IPS-20b (cell line): ENCODE results near the gene UBE2Q1.
A peak's percentile ranks its signal among the peaks of the same experiment; 100 is the strongest.

ENCODE experiments used
- H3K27ac ChIP-seq: one replicate; pipeline ENCODE4 v1.5.1; 2013; ENCODE audit warnings: low read length
- H3K27me3 ChIP-seq: 2 replicates; pipeline ENCODE4 v1.6.1; 2013; ENCODE audit warnings: mild to moderate bottlenecking, low read length, inconsistent platforms; ENCODE audit not compliant: insufficient read depth
- H3K36me3 ChIP-seq: 2 replicates; pipeline ENCODE4 v1.6.1; 2013; ENCODE audit warnings: low read depth, mild to moderate bottlenecking, inconsistent platforms, low read length, moderate library complexity; ENCODE audit not compliant: insufficient read depth
- H3K4me1 ChIP-seq: 2 replicates; pipeline ENCODE4 v1.6.1; 2013; ENCODE audit warnings: mild to moderate bottlenecking, control low read depth, inconsistent platforms, low read length, moderate library complexity; ENCODE audit not compliant: insufficient read depth
- H3K4me3 ChIP-seq: 2 replicates; pipeline ENCODE4 v1.5.1; 2013; ENCODE audit warnings: mild to moderate bottlenecking, low read length, inconsistent platforms
- H3K9ac ChIP-seq: 2 replicates; pipeline ENCODE4 v1.6.1; 2013; ENCODE audit warnings: low read depth, mild to moderate bottlenecking, inconsistent platforms, low read length, moderate library complexity
- H3K9me3 ChIP-seq: 2 replicates; pipeline ENCODE4 v1.6.1; 2013; ENCODE audit warnings: mild to moderate bottlenecking, low read depth, low read length, inconsistent platforms; ENCODE audit not compliant: insufficient read depth

UBE2Q1 gene

DNA sequence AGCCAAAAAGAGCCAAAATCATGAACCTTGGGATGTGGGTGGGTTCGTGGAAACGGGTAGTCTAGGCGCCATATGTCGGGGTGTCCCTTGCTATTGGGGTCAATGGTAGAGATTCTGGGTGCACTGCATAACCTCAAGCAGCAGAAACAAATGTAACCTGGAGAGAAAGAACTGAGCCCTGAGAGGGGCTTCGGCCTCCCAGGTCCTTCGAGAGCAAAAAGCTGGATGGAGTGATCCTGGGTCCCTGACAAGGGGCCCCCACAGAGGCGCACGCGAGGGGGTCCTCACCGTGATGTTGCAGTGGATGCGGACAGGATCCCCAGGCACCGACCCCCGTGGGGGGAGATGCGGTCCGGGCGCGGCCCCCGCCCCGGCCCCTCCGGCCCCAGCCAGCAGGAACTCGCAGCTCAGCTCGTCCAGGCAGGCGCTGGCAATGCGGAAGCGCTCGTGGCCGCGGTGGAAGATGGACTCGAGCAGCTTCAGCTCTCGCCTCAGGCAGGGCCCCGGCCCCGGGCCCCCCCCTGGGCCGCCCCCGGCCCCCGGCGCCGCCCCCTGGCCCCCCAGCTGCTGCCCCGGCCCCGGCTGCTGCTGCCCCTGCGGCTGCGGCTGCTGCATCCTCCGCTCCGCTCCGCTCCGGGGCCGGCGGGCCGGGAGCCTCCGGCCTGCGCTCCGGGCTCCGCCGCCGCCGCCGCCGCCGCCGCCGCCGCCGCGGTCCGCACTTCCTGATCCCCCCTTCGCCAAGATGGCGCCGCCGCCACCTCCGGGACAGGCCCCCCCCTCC, at the start of gene UBE2Q1:
Gene UBE2Q1 (minus strand): TSS at position 724 of the 781 bp plus-strand sequence. CDS start 109 bp downstream, at position 615.
- peaks cover 32% of the 10 kb centered on the region for H3K36me3 ChIP-seq
- H3K4me3 ChIP-seq = peak within 1 kb of the TSS; percentile 91
- H3K27ac ChIP-seq = peak within 1 kb of the TSS; percentile 80
- H3K27me3 ChIP-seq = no peaks in the 10 kb centered on the region
- no peaks in the 10 kb centered on the region for H3K9me3 ChIP-seq
- peak within 1 kb of the TSS; percentile 88 for H3K9ac ChIP-seq
- H3K4me1 ChIP-seq = peaks cover 14% of the 10 kb centered on the region

DNA sequence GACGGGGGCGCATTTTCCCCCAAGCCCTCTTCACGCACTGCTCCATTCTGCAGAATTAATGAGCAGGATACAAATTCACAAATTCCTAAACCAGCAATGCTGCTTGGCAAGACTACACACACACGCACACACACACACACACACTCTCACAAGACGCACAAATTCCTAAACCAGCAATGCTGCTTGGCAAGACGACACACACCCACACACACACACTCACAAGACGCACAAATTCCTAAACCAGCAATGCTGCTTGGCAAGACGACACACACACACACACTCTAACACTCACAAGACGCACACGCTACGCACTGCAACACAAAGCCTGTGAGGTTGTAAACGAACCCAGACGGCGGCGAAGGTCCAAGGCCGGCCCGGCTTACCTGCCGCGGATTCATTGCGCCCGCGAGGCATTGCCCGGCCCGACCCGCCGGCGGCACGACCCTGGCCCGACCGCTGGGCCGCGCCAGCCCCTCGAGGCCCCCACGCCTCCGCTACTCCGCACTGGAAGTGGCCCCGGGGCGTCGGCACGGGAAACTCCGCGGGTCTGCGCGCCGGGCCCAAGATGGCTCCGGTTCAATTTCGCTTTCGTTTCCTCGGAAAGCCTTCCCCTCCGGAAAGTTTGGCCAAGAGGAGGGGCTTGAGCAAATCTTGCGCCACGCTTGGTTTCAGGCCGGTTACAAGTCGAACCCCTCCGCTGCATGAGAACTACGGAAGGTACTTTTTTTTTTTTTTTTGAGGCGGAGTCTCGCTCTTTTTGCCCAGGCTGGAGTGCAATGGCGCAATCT, 49.3 kb upstream of the UBE2Q1 start, which contains the start of gene ADAR:
Gene ADAR (minus strand): TSS at position 578 of the 788 bp plus-strand sequence. CDS start 180 bp downstream, at position 398.
- H3K36me3 ChIP-seq = peaks cover 14% of the 10 kb centered on the region; the same call in 1 of the 2 replicates
- no peaks in the 10 kb centered on the region for H3K27me3 ChIP-seq
- peaks cover 37% of the 10 kb centered on the region for H3K4me1 ChIP-seq
- H3K9ac ChIP-seq = peak within 1 kb of the TSS; percentile 88
- peak within 1 kb of the TSS; percentile 96 for H3K4me3 ChIP-seq
- no peaks in the 10 kb centered on the region for H3K9me3 ChIP-seq
- H3K27ac ChIP-seq = peak within 1 kb of the TSS; percentile 97

DNA sequence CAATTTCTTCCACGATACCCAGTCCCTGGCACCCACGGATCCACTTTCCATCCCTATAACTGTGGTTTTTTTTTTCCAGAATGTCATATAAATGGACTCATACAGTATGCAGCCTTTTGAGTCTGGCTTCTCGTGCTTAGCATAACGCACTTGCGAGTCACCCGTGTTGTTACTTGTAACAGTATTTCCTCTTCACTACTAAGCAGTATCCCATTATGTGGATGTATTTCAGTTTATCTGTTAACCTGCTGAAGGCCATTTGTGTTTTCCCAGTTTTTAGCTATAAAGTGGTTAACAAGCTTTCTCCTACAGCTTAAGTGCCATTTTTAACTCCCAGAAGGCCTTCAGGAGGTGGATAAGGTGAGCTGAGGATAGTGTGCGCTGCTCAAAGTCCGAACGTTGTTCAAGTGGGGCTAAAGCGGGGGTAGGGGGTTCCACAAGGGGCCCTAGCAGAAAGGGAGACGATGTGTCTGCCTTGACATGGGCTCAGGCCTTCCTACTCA, 48.7 kb upstream of the UBE2Q1 start:
- peak overlapping the region; percentile 96 for H3K4me3 ChIP-seq
- H3K9ac ChIP-seq = peak overlapping the region; percentile 88
- no peaks in the 10 kb centered on the region for H3K27me3 ChIP-seq
- peaks cover 20% of the 10 kb centered on the region for H3K36me3 ChIP-seq
- no peaks in the 10 kb centered on the region for H3K9me3 ChIP-seq
- H3K27ac ChIP-seq = peak overlapping the region; percentile 97
- H3K4me1 ChIP-seq = peaks cover 37% of the 10 kb centered on the region

DNA sequence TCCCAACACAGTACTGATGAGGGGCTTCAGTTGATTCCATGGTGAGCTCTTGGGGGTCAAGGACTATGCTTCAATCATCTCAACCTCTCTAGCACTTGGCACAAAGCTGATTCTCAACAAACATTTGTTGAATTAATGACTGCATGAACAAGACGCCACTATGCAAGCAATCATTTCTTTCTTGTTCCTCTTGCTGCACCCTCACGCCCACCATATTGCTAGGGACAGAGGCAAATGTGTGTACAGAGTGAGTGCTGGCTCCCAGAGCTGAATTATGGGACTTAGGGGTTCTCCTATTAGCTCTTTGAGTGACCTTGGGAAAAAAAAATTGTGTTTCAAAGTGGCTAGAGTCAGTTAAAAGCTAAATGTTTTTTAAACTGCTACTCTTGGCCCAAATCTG, 47.1 kb upstream of the UBE2Q1 start:
- H3K4me3 ChIP-seq = no peak overlapping the region
- no peak overlapping the region for H3K27ac ChIP-seq
- H3K9ac ChIP-seq = no peak overlapping the region
- H3K27me3 ChIP-seq = no peaks in the 10 kb centered on the region
- H3K36me3 ChIP-seq = peaks cover 37% of the 10 kb centered on the region
- no peaks in the 10 kb centered on the region for H3K9me3 ChIP-seq
- peaks cover 22% of the 10 kb centered on the region; the same call in 1 of the 2 replicates for H3K4me1 ChIP-seq

DNA sequence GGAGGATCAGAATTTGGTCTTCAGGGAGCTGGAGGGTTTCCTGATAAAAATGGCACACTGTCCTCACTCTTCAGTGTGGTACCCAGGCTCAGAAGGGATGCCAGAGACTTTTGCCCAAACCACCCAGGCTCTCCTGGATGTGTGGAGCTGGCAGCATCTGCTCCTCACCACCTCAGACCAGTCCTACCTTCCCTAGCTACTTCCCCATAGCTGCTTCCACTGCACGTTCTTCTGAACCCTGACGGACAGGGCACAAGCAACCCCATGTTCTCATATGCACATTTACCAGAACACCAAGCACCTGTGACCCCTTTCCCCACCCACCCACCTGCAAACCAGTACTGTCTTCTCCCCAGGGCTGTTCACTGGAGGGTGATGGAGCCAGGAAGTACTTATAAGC, 44.9 kb upstream of the UBE2Q1 start:
- Histone ChIP-seq H3K27ac (no peak overlapping the region), H3K36me3 (peaks cover 56% of the 10 kb centered on the region), H3K4me1 (peaks cover 7% of the 10 kb centered on the region; the same call in 1 of the 2 replicates), H3K9ac (no peak overlapping the region), H3K9me3 (no peaks in the 10 kb centered on the region), H3K27me3 (no peaks in the 10 kb centered on the region), H3K4me3 (no peak overlapping the region)

DNA sequence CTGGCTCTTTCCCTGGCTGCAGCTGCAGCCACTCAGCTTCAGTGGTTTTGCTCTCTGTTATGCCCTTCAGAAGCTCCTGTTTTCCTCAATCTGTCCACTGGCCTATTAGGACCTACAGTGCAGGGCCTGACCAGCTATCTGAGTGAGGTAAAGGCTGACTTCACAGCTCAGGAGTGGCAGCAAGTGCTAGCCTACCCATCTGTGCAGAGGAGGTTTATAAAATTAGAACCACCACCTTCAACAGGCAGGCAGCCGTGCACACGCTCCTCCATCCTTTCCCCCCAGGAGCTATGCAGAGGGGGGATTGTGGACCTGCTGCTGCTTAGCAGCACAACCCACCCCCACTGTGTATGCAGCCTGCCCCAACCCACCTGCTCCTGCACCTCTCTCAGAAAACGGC, 41.2 kb upstream of the UBE2Q1 start:
- H3K4me3 ChIP-seq = no peak overlapping the region
- no peaks in the 10 kb centered on the region for H3K4me1 ChIP-seq
- no peak overlapping the region for H3K27ac ChIP-seq
- no peaks in the 10 kb centered on the region for H3K9me3 ChIP-seq
- no peak overlapping the region for H3K9ac ChIP-seq
- H3K27me3 ChIP-seq = no peaks in the 10 kb centered on the region
- H3K36me3 ChIP-seq = peaks cover 83% of the 10 kb centered on the region

DNA sequence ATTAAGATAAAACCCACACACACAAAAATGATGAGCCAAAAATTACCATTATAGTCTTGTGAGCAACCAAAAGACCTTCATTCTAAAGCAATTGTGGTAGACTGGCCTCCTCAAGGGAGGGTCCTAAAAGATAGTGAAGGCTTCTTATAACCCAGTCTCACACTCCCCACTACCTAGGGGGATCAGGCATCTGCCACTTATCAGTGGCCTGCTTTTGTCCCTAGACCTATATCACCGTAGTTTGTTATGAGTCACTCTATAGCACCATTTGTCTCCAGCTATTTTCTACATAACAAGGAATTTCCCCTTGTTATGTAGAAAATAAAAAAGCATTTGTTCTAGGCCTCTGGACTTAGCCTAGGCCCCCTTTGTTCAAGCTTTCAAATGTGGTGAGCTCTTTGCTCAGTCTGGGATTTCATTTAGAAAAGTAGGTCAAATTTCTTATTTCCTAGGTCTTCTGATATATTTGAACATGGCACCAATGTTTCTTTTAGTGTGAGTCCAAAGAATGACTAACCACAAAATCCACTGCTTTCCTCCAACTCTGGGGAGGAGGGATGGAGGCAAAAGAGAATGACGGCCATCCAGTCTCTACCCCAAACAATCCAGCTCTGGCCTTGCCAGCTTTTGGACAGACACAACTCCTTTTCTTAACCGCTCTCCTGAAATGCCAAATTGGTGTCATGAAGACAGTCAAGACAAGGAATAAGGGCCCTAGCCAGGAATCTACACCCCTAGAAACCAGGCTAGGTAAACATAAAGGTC, 40.6 kb upstream of the UBE2Q1 start:
- H3K27me3 ChIP-seq = no peaks in the 10 kb centered on the region
- H3K9ac ChIP-seq = no peak overlapping the region
- H3K4me1 ChIP-seq = no peaks in the 10 kb centered on the region
- no peaks in the 10 kb centered on the region for H3K9me3 ChIP-seq
- no peak overlapping the region for H3K4me3 ChIP-seq
- no peak overlapping the region for H3K27ac ChIP-seq
- H3K36me3 ChIP-seq = peaks cover 89% of the 10 kb centered on the region

DNA sequence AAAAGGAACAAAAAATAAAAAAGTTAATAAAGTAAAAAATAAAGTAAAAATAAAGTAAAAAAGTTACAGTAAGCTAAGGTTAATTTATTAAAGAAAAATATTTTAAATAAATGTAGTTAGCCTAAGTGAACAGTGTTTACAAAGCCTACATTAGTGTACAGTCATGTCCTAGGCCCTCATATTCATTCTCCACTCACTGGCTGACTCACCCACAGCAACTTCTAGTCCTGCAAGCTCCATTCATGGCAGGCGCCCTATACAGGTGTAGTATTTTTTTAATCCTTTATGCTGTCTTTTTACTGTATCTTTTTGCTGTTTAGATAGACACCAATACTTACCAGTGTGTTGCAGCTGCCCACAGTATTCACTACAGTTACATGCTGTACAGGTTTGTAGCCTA, 37.2 kb upstream of the UBE2Q1 start:
- Histone ChIP-seq H3K27ac (no peak overlapping the region), H3K4me3 (no peak overlapping the region), H3K9ac (no peak overlapping the region), H3K4me1 (no peaks in the 10 kb centered on the region), H3K9me3 (no peaks in the 10 kb centered on the region), H3K27me3 (no peaks in the 10 kb centered on the region), H3K36me3 (peaks cover 94% of the 10 kb centered on the region)

DNA sequence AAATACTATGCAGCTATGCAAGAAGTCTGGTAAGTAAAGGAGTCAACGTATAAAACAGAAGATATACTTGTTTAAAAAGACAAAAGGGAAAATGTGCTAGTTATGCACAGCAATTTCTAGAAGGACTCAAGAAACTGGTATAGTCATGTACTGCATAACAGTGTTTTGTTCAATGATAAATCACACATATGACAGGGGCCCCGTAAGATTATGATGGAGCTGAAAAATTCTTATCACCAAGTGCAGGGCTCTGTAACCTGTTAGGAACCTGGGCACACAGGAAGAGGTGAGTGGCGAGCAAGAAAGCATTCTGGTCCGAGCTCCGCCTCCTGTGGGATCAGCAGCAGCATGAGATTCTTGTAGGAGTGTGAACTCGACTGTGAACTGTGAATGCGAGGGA, 36.3 kb upstream of the UBE2Q1 start:
- H3K9me3 ChIP-seq = no peaks in the 10 kb centered on the region
- no peak overlapping the region for H3K27ac ChIP-seq
- no peaks in the 10 kb centered on the region for H3K27me3 ChIP-seq
- H3K9ac ChIP-seq = no peak overlapping the region
- H3K36me3 ChIP-seq = peaks cover 97% of the 10 kb centered on the region
- H3K4me3 ChIP-seq = no peak overlapping the region
- H3K4me1 ChIP-seq = no peaks in the 10 kb centered on the region

DNA sequence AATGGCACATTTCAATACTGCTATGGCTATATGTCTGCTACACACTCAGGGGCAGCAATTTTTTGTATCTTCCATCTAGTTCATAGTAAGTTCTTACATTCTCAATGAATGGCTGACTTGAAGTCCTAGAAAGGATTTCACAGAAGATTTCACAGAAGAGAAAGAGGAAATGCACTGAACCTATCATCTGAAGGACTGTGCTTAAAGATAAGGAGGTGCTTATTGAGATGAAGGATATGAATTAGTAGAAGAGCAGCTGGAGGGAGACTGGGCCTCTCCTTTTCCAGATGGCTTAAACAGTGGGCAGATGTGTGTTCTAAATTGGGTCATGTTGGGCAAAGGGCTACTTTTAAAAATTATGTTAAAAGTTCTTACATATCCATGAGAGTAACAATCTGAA, 34.9 kb upstream of the UBE2Q1 start:
- Histone ChIP-seq H3K9ac (no peak overlapping the region), H3K27me3 (no peaks in the 10 kb centered on the region), H3K9me3 (no peaks in the 10 kb centered on the region), H3K36me3 (peaks cover 97% of the 10 kb centered on the region), H3K4me1 (no peaks in the 10 kb centered on the region), H3K27ac (no peak overlapping the region), H3K4me3 (no peak overlapping the region)

DNA sequence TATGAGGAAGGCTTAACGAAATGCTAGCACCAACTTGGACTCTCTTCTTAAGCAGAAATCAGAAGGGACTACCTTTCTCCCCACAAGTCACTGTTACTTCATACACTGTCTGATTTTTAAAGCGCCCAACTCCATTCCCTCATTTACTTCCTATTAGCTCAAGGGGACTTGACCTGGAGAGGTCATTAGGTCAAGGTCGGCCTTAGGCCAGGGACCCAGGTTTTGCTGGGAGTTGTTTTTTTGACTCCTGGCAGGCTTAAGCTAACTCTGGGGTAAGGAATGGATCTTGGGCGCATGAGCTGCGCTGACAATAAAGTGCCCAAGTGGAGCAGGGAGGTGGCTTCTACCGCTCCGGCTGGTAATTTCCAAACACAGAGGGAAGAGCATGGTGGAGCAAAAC, 32.7 kb upstream of the UBE2Q1 start:
- H3K4me3 ChIP-seq = no peak overlapping the region
- H3K9me3 ChIP-seq = no peaks in the 10 kb centered on the region
- H3K36me3 ChIP-seq = peaks cover 97% of the 10 kb centered on the region
- no peak overlapping the region for H3K27ac ChIP-seq
- H3K27me3 ChIP-seq = no peaks in the 10 kb centered on the region
- H3K4me1 ChIP-seq = no peaks in the 10 kb centered on the region
- no peak overlapping the region for H3K9ac ChIP-seq
